H54 (cell line): ENCODE measurements around the gene COL27A1.
"Not testable (repeated sequence)": the region's sequence is repeated elsewhere in the genome, so short reads cannot be mapped to it uniquely, and the experiment has no call there.

ENCODE experiments used
- DNase-seq: peaks from one replicate; pipeline ENCODE4 v3.0.0; 2011; ENCODE audit warnings: low spot score, mixed read lengths; ENCODE audit not compliant: insufficient read length
- FAIRE-seq: peaks from 3 replicates; lab custom pipeline; 2011; peaks lifted over from hg19 to GRCh38; lab: Jason Lieb, UNC
- POLR2A ChIP-seq: IDR thresholded peaks from 2 replicates; pipeline ENCODE4 v1.6.1; 2011; ENCODE audit warnings: low read depth, mild to moderate bottlenecking, low read length

COL27A1 gene

DNA sequence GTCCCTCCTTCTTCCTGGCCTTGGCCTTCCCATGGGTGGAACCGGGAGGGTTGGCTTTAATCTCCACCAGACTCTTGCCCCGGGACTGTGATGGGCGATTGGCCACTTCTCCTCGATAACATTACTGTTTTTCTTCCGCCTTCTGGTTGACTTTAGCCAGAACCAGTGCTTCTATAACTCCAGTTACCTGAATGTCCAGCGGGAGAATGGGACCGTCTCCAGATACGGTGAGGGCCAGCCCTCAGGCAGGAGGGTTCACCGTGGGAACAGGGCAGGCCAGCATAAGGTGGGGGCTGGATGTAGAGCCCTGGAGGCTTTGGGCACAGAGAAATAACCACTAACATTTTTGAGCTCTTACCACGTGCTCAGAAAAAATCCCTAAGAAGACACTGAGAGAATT lies 175.3 kb downstream of the COL27A1 start:
- TF ChIP-seq POLR2A, result no peak
- no peak for FAIRE-seq
- DNase-seq, result no peak

DNA sequence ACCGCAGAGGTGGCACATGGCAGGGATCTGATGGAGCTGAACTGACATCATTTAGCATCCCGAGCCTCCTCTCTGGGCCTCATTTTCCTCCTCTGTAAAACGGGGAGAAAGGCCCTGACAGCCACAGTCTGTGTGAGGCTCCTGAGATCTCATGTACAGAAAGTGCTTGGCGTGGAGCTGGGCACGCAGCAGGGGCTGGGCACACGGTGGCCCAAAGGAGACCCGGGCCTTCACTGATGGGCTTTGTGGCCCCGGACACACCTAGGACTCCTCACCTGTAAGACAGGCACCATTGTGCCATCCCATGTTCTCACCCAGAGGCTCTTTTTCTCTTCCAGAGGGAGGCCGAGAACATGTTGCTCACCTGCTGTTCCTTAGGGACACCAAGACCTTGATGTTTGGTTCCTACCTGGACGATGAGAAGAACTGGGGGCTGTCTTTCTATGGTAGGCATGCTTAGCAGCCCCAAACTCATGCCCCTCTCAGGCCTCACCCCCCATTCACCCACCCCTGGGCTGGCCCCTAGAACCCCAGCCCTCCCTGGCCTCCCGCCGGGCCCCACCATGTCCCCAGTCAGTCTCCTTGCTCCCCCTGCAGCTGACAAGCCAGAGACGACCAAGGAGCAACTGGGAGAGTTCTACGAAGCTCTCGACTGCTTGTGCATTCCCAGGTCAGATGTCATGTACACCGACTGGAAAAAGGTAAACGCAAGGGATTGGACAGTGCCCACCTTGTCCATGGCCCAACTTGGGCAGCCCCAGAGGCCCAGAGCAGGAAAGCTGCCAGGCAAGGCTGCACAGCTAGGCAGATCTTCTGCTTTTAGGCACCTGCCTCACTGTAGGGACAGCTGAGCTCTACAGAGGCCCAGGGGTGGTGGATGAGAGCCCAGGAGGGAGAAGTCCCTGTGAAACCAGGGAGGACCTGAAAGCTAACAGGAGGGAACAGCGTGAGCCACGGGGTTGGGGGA lies 176.2 kb downstream of the COL27A1 start:
- DNase-seq, FAIRE-seq: not testable (repeated sequence)

DNA sequence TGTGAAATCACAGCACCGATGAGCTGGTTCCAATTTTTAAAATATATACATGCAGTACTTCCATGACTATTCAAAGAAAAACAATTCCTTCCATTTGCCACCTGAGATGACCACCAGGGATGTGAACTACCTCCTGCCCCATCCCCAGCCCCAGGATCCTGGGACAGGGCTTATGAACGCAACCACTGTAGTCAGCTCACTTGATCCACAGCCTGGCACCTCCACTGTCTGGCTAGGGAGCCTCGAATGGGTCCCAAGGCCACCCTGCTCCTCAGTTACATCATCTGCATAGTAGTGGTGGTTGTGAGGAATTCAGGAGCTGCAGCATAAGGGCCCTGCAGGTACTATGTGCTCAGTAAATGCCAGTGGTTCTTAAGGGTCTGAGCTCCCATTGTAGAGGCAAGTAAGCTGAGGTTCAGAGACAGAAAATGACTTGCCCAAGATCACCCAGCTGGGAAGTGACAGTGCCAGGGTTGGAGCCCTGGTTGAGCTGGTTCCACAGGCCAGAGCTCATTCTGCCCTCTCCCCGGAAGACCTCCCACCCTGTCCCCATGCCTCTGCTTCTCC lies 177.2 kb downstream of the COL27A1 start:
- not testable (repeated sequence) for DNase-seq, FAIRE-seq

DNA sequence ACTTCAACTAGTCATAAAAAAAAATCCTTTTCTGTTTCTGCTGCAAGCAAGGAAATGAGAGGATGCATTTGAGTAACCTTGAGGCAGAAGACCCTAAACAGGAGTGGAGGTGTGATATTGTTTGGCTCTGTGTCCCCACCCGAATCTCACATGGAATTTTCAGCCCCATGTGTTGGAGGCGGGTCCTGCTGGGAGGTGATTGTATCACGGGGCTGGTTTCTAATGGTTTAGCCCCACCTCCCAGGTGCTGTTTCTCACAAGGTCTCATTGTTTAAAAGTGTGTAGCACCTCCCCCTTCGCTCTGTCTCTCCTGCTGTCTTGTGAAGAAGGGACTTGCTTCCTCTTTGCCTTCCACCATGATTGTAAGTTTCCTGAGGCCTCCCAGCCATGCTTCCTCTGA lies 178.4 kb downstream of the COL27A1 start:
- DNase-seq, FAIRE-seq: not testable (repeated sequence)

DNA sequence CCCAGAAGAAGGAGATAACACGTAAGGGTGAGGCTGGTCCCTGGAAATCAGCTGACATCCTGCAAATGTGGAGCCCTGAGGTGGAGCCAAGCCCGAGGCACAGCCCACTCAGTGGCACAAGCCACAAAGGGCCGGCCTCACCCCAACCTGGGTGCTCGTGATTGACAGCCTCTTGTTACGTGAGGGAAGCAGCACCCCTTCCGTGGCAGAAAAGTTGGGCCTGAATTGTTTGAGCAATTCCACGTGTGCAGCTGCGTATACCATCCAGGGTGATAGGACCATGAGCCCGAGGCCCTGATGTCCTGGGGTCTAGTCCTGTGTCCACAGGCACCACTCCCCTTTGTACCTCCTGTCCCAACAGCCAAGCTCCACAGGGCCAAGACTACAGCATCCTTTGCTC lies 179.2 kb downstream of the COL27A1 start:
- TF ChIP-seq POLR2A, result no peak
- FAIRE-seq, result no peak
- no peak for DNase-seq

DNA sequence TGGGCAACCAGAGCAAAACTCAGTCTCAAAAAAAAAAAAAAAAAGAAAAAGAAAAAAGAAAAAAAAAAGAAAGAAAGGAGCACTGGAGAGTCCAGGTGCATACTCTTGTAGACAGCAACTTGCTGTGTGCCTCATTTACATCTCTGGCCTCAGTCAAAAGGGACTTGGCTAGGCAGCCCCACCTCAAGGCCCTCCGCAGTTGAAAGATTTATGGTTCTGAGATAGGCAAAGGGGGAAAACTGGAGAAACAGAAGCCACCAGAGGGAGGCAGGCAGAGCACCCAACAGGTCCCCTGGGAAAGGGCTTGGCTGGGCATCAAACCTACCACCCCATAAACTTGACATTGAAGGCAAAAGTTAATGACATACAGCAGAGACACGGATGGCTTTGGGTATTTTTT lies 180.4 kb downstream of the COL27A1 start:
- no peak for TF ChIP-seq POLR2A
- FAIRE-seq, result no peak
- no peak for DNase-seq

DNA sequence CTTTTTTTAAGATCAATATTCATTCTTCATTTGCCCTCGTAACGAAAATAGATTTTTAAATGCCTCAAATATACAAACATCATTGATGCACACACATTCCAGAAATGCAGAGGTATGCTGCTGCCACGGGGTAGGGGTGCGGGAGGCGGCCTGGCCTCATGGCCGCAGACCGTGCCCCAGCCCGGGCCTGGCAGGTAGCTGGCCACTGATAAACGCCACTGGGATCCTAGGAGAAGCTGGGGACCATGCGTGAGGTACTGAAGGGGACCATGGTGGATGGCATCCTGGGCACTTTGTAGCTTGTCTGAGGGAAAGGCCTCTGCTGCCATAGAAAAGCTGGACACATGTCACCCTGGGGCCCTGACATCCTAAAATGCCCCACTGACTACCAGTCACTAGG lies 180.8 kb downstream of the COL27A1 start:
- TF ChIP-seq POLR2A, result no peak
- no peak for FAIRE-seq
- DNase-seq, result no peak

DNA sequence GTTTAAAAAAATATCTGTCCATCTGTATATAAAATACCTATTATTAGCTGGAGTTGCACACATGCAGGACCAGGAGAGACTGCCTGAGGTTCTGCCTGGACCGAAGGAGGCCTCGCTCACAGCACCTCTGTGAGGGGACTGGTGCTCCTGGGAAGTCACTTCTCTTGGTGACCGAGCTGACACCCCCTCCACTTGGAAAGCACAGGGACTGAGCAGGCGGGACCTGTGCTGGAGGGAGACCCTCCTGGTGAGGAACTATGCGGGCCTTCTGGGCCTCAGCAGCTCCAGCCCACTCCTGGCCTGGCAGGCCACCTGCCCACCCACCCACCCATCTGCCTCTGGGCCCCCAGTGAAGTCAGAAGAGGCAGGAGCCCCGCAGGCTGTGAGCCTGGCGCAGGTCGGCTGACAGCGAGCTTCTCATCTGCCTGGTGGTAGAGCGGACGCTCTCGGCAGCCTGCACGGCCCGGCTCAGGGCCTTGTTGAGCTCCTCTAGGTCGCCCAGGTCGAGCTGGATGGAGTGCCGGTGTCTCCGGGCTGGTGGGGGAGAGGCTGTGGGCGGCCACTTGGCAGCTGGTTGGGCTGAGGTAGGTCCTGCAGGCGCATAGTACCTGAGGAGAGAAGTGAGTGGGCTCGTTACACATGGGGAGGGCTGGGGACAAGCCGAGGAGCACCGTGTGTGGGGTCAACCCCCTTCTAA lies 181.5 kb downstream of the COL27A1 start:
- TF ChIP-seq POLR2A, result no peak
- no peak for DNase-seq
- FAIRE-seq, result no peak

DNA sequence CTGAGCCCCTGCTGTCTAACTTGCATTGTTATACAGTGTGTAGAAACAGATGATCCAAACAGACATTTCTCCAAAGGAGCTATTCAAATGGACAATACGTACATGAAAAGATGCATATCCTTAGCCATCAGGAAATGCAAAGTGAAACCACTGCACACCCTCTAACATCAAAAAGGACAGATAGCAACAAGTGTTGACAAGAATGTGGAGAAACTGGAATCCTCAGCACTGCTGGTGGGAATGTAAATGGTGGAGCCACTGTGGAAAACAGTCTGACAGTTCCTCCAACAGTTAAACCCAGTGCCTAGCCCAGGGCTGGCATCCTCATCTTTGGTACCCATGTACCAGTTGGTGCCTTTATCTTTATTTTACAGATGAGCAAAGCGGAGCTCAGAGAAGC lies 182.8 kb downstream of the COL27A1 start:
- DNase-seq, result no peak
- TF ChIP-seq POLR2A, result no peak
- FAIRE-seq, result no peak

DNA sequence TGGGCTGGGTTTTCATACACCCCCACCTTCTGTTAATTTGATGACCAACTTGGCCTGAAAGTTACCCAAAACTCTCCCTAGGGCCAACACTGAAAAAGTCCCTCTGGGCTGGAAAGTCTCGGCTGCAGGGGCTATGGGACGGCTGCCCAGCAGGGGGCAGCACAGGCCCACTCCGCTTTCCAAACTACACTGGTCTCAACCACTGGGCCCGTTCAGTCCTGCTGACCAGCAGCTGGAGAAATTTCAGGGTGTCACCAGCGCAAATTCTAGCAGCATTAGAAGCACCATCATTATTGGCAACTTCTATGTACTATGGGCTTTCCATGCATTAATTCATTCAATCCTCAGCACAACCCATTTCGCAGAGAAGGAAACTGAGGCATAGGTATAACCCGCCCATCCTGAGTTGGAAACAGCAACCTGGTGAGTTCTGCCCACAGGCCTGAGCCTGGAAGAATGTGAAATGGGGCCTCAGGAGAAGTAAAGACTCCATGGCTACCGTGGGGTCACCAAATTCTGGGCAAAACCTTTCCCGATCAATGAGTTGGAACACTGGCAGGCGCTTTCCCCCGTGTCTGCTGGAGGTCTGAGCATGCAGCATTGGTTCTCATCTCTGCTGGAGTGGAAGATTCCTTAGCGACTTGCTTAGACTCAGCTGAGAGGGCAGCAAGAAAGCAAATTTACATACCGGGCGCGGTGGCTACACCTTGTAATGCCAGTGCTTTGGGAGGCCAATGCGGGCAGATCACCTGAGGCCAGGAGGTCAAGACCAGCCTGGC lies 184.0 kb downstream of the COL27A1 start:
- FAIRE-seq, result peak; percentile 64
- no peak for TF ChIP-seq POLR2A
- peak; percentile 87 for DNase-seq

DNA sequence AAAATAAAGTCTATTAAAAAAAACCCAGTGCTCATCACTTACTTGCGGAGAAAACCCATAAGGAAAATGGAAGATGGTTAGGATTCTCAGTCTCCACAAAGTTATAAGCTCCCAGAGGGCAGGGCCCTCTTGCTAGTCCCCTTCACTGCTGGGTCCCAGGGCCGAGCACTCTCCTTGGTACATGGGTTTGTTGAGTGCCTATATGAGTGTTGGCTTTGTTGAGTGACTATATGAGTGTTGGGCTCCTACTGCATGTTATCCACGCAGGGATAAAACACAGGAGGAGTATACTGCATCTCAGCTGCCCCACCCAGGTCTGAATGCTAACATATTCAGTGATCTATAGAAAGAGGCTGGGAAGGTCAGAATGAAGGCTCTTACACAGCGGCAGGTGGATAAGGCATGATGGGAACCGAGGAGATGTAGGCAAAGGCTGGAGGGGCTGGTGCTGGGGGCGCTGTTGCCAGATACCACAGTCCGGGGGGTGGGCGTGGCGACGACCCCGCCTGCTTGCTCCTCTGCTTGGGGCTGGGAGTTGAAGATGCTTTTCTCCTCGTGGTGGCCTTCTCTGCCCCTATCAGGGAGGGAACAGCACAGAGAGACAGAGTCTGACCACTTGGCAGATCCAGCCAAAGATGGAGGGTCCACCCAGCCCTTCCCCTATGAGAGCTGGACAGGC lies 186.0 kb downstream of the COL27A1 start:
- TF ChIP-seq POLR2A, result no peak
- DNase-seq, result no peak
- FAIRE-seq, result no peak

DNA sequence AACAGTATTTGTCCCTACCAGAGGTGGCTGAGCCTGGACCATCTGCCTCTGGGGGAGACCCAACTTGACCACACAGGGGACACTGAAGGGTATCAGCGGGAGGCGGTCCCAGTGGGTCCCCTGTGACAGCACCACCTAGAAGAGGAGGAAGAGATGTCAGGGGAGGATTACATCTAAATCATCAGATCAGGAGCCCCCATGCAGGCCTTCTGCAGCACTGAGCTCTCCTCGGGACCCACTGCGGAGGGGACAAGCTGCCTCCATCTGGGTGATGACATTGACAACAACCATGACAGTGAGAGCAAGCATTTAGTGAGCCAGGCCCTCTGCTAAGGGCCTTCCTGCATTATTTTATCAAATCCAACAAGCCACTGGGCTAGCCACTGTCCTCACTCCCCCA lies 186.7 kb downstream of the COL27A1 start:
- no peak for FAIRE-seq
- no peak for TF ChIP-seq POLR2A

DNA sequence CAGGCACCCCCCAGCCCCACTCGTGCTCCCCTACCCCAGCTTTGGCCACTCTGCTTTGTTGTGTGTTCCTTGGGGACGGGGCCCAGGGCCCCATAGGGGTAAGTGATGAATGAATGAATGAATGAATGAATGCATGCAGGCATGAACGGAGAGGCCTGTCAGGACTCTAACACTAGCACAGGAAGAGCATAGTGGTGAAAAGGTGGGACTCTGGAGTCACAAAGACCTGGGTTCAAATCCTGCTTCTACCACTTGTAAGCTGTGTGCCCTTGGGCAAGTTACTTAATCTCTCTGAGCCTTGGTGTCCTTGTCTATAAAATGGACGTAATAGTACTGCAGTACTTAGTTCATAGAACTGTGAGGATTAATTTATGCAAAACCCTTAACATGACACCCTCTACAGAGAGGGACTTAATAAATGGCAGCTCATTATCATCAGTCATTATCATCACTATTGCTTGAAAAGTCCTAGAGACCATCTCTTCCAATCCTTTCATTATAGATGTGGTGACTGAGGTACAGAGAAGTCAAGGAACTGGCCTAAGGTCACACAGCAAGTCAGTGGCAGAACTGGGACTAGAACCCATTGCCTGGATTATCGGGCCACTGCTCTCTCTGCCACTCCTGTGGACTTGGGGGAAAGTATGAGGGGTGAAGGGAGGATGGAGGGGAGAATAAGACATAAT lies 187.6 kb downstream of the COL27A1 start:
- no peak for TF ChIP-seq POLR2A
- no peak for DNase-seq
- FAIRE-seq, result no peak

More for the DNA sequence above, 186.7 kb downstream of the COL27A1 start:
- DNase-seq, result no peak
